GM23338 (cell line): ENCODE measurements around the gene SORCS2.

Experiments
- EZH2 ChIP-seq: fragments of 200-600 bp; sonication (generic); IDR thresholded peaks from one replicate; pipeline ENCODE4 v1.8.0; 2017; ENCODE audit warnings: antibody characterized with exemption, mild to moderate bottlenecking, low read depth; ENCODE audit not compliant: unreplicated experiment
- EZH2phosphoT487 ChIP-seq: fragments of 200-600 bp; sonication (generic); IDR thresholded peaks from one replicate; pipeline ENCODE4 v1.8.1; 2018; ENCODE audit warnings: antibody characterized with exemption; ENCODE audit not compliant: unreplicated experiment
- NANOG ChIP-seq: IDR thresholded peaks from 2 replicates; pipeline ENCODE4 v1.6.1; 2016; ENCODE audit warnings: antibody characterized with exemption, borderline replicate concordance
- POLR2AphosphoS5 ChIP-seq: IDR thresholded peaks from 2 replicates; pipeline ENCODE4 v1.6.1; 2016; ENCODE audit warnings: antibody characterized with exemption, low read depth
- TF ChIP-seq, protein P1 (sequence below), 2 experiments: fragments of 200-600 bp in 1 of 2; sonication (generic) in 1 of 2; conservative IDR thresholded peaks; 2 replicates each; pipeline versions ENCODE4 v1.5.1 to v1.6.1; 2016 to 2017; ENCODE audit warnings: antibody characterized with exemption in 2 of 2, low read depth in 2 of 2, mild to moderate bottlenecking in 2 of 2, moderate library complexity in 1 of 2

GRCh38 chr4:7410446-7410845, 218.1 kb downstream of the SORCS2 start:
- TF ChIP-seq, protein P1, sequence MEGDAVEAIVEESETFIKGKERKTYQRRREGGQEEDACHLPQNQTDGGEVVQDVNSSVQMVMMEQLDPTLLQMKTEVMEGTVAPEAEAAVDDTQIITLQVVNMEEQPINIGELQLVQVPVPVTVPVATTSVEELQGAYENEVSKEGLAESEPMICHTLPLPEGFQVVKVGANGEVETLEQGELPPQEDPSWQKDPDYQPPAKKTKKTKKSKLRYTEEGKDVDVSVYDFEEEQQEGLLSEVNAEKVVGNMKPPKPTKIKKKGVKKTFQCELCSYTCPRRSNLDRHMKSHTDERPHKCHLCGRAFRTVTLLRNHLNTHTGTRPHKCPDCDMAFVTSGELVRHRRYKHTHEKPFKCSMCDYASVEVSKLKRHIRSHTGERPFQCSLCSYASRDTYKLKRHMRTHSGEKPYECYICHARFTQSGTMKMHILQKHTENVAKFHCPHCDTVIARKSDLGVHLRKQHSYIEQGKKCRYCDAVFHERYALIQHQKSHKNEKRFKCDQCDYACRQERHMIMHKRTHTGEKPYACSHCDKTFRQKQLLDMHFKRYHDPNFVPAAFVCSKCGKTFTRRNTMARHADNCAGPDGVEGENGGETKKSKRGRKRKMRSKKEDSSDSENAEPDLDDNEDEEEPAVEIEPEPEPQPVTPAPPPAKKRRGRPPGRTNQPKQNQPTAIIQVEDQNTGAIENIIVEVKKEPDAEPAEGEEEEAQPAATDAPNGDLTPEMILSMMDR (conservative IDR thresholded peaks at IDR 0.05; ENCODE audit: low read depth in 2 of 2), result no peak
- TF ChIP-seq EZH2phosphoT487, result no peak
- TF ChIP-seq NANOG, result no peak
- no peak for TF ChIP-seq EZH2
- no peak for TF ChIP-seq POLR2AphosphoS5
